LNCaP clone FGC (cell line): Measurements from ENCODE around the gene ZNF776.
"Not testable (repeated sequence)": the region's sequence is repeated elsewhere in the genome, so short reads cannot be mapped to it uniquely, and the experiment has no call there.

Experiments used
- DNase-seq: peaks from one replicate; pipeline ENCODE4 v3.0.0-alpha.2; 2011; ENCODE audit warnings: low read depth
- H3K4me3 ChIP-seq: 2 replicates; pipeline ENCODE4 v1.5.1; 2011; ENCODE audit warnings: mild to moderate bottlenecking, low read depth, low read length, control low read depth
- CTCF ChIP-seq: IDR thresholded peaks from 2 replicates; pipeline ENCODE4 v1.5.1; 2012; ENCODE audit warnings: mild to moderate bottlenecking; ENCODE audit not compliant: control insufficient read depth, insufficient read depth; ENCODE audit errors: extremely low read depth

The ZNF776 gene

GRCh38 chr19:57776764-57777296 lies 30.2 kb downstream of the ZNF776 start:
- no peak overlapping the region for H3K4me3 ChIP-seq
- DNase-seq, result no peak
- TF ChIP-seq CTCF, result no peak

GRCh38 chr19:57778336-57778735 lies 31.7 kb downstream of the ZNF776 start:
- H3K4me3 ChIP-seq, result no peak overlapping the region
- no peak for TF ChIP-seq CTCF
- DNase-seq, result no peak

GRCh38 chr19:57779220-57779845 lies 32.7 kb downstream of the ZNF776 start:
- no peak overlapping the region for H3K4me3 ChIP-seq
- TF ChIP-seq CTCF, result no peak
- DNase-seq, result no peak

- H3K4me3 ChIP-seq, result no peak overlapping the region
- DNase-seq, result no peak
- TF ChIP-seq CTCF, result no peak
These were observed 39.7 kb downstream of the ZNF776 start for GRCh38 chr19:57786286-57786685.

GRCh38 chr19:57786906-57787305 lies 40.3 kb downstream of the ZNF776 start:
- DNase-seq, result no peak
- no peak for TF ChIP-seq CTCF
- H3K4me3 ChIP-seq, result no peak overlapping the region

- DNase-seq, result no peak
- no peak overlapping the region for H3K4me3 ChIP-seq
- no peak for TF ChIP-seq CTCF
These were observed 41.6 kb downstream of the ZNF776 start for GRCh38 chr19:57788114-57788692.

- TF ChIP-seq CTCF, result no peak
- DNase-seq, result no peak
- no peak overlapping the region for H3K4me3 ChIP-seq
These were observed 42.7 kb downstream of the ZNF776 start for GRCh38 chr19:57789288-57789687.

- H3K4me3 ChIP-seq, DNase-seq: not testable (repeated sequence)
These were observed 50.0 kb downstream of the ZNF776 start for GRCh38 chr19:57796580-57796979.
